Ovary (tissue), 3 donors: Measurements from ENCODE around the gene ATP1B2.

Experiments used
- CTCF ChIP-seq, 3 donors: fragments of 450-650 bp in 2 of 3; fragments of 200-600 bp in 1 of 3; IDR thresholded peaks; one replicate each; pipeline versions ENCODE4 v1.5.1 to v1.8.0; 2016 to 2022; ENCODE audit warnings: antibody characterized with exemption in 3 of 3, mild to moderate bottlenecking in 1 of 3
- POLR2A ChIP-seq: fragments of 450-650 bp; IDR thresholded peaks from one replicate; pipeline ENCODE4 v1.6.1; 2017; ENCODE audit warnings: antibody characterized with exemption, mild to moderate bottlenecking, moderate library complexity
- donor health status: DM: no; HTN: no; CAD: no.

GRCh38 chr17:7684851-7685532 lies 34.3 kb downstream of the ATP1B2 start:
- no peak for TF ChIP-seq CTCF (IDR thresholded peaks at IDR 0.05)
- no peak for TF ChIP-seq POLR2A
